ENCODE measurements around the gene HCAR2.
"Not testable (repeated sequence)": the region's sequence is repeated elsewhere in the genome, so short reads cannot be mapped to it uniquely, and the experiment has no call there.

- TF ChIP-seq CTCF, POLR2A (IDR thresholded peaks at IDR 0.05): not testable (repeated sequence)
These were observed 3.0 kb downstream of the HCAR2 start for GRCh38 chr12:122700038-122700710.

All from uterus (tissue), 2 donors.